HEK293T (cell line): ENCODE data around the gene MARS1.

Source experiments
- ELF4 ChIP-seq: fragments of 450-650 bp; IDR thresholded peaks from 2 replicates; pipeline ENCODE4 v1.6.1; 2017; ENCODE audit warnings: antibody characterized with exemption
- HDGF ChIP-seq: fragments of 450-650 bp; IDR thresholded peaks from 2 replicates; pipeline ENCODE4 v1.6.1; 2017; ENCODE audit warnings: antibody characterized with exemption, borderline replicate concordance
- SP1 ChIP-seq: fragments of 450-650 bp; IDR thresholded peaks from 2 replicates; pipeline ENCODE4 v1.6.1; 2017
- SUZ12 ChIP-seq: fragments of 450-650 bp; IDR thresholded peaks from 2 replicates; pipeline ENCODE4 v1.6.1; 2016; ENCODE audit warnings: mild to moderate bottlenecking
- ZNF384 ChIP-seq: fragments of 450-650 bp; IDR thresholded peaks from 2 replicates; pipeline ENCODE4 v1.6.1; 2016

- TF ChIP-seq SUZ12 (no peak), HDGF (no peak), SP1 (no peak), ELF4 (no peak), ZNF384 (no peak)
Observed at GRCh38 chr12:57460841-57461275, 27.0 kb upstream of the MARS1 start.
